ENCODE results near the gene ACAD10.
A peak's percentile ranks its signal among the peaks of the same experiment; 100 is the strongest.

- TF ChIP-seq, protein P1, sequence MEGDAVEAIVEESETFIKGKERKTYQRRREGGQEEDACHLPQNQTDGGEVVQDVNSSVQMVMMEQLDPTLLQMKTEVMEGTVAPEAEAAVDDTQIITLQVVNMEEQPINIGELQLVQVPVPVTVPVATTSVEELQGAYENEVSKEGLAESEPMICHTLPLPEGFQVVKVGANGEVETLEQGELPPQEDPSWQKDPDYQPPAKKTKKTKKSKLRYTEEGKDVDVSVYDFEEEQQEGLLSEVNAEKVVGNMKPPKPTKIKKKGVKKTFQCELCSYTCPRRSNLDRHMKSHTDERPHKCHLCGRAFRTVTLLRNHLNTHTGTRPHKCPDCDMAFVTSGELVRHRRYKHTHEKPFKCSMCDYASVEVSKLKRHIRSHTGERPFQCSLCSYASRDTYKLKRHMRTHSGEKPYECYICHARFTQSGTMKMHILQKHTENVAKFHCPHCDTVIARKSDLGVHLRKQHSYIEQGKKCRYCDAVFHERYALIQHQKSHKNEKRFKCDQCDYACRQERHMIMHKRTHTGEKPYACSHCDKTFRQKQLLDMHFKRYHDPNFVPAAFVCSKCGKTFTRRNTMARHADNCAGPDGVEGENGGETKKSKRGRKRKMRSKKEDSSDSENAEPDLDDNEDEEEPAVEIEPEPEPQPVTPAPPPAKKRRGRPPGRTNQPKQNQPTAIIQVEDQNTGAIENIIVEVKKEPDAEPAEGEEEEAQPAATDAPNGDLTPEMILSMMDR (IDR thresholded peaks at IDR 0.05): peak; percentile 62
- no peak for TF ChIP-seq NFE2L1 (CRISPR knock-in tag; IDR thresholded peaks at IDR 0.05)
- TF ChIP-seq TEAD1 (CRISPR knock-in tag; IDR thresholded peaks at IDR 0.05): no peak
- no peak for TF ChIP-seq ESRRA (CRISPR knock-in tag; IDR thresholded peaks at IDR 0.05; ENCODE audit: borderline replicate concordance)
- TF ChIP-seq ETV6 (CRISPR knock-in tag; IDR thresholded peaks at IDR 0.05): no peak
- TF ChIP-seq ZNF317 (CRISPR knock-in tag; IDR thresholded peaks at IDR 0.05; ENCODE audit: borderline replicate concordance, low read depth): no peak
- no peak for TF ChIP-seq NR2C2 (CRISPR knock-in tag; IDR thresholded peaks at IDR 0.05)
- TF ChIP-seq KAT7 (CRISPR knock-in tag; IDR thresholded peaks at IDR 0.05; ENCODE audit: borderline replicate concordance): no peak
- no peak for TF ChIP-seq CREB1 (CRISPR knock-in tag; IDR thresholded peaks at IDR 0.05)
- TF ChIP-seq, protein P2, sequence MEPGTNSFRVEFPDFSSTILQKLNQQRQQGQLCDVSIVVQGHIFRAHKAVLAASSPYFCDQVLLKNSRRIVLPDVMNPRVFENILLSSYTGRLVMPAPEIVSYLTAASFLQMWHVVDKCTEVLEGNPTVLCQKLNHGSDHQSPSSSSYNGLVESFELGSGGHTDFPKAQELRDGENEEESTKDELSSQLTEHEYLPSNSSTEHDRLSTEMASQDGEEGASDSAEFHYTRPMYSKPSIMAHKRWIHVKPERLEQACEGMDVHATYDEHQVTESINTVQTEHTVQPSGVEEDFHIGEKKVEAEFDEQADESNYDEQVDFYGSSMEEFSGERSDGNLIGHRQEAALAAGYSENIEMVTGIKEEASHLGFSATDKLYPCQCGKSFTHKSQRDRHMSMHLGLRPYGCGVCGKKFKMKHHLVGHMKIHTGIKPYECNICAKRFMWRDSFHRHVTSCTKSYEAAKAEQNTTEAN (CRISPR knock-in tag; IDR thresholded peaks at IDR 0.05): no peak
- TF ChIP-seq SMAD3 (CRISPR knock-in tag; IDR thresholded peaks at IDR 0.05; ENCODE audit: borderline replicate concordance): no peak
- TF ChIP-seq ZNF423 (CRISPR knock-in tag; IDR thresholded peaks at IDR 0.05): no peak
Observed at GRCh38 chr12:111753144-111753881, 67.5 kb downstream of the ACAD10 start.
